HG02938 (cell line): Measurements from ENCODE around the gene FUT6.

Experiments
- ATAC-seq: cut with Tn5 transposase; IDR thresholded peaks from one replicate; pipeline ENCODE4 v1.9.1; 2021; ENCODE audit warnings: mild to moderate bottlenecking, moderate library complexity; ENCODE audit not compliant: unreplicated experiment

FUT6 gene

DNA sequence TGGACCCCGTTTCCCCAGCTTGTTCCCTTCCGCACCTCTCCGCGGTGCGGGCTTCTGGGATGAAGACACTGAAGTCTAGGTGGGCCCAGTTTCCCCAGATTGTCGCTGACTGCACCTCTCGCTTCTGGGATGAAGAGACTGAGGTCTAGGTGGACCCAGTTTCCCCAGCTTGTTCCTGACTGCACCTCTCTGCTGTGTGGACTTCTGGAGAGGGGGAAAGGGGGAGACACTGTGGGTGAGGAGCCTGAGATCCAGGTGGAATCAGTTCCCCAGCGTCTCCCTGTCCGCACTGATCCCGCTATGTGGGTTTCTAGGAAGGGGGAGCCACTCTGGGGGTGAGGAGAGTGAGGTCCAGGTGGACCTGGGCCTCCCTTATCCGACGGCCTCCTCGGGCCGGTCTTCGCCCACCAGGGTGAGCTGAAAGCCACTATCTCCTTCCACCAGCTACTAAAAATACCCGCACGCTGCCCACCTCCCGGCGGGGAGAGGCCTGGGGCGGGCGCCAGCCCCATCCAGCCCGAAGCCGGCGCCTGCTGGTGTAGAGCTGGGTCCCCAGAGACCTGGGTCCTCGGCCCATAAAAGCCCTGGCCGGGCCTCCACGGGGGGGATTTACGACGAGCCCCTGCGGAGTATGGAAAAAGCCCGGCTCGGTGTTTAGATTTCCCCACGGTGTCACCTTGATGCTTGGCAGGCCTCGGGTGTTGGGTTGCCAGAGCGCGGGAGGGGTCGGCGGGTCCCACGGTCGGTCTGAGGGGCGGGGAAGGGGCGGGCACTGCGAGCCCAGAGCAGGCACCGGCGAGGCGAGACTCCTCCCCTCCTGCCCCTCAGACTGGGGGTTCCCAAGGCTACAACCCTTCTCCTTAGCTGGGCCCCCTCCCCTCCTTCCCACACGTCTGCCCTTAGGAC is 10.6 kb downstream of the FUT6 start:
- no peak for ATAC-seq

GRCh38 chr19:5827891-5828660 is 11.4 kb downstream of the FUT6 start:
- ATAC-seq, result peak; percentile 69

DNA sequence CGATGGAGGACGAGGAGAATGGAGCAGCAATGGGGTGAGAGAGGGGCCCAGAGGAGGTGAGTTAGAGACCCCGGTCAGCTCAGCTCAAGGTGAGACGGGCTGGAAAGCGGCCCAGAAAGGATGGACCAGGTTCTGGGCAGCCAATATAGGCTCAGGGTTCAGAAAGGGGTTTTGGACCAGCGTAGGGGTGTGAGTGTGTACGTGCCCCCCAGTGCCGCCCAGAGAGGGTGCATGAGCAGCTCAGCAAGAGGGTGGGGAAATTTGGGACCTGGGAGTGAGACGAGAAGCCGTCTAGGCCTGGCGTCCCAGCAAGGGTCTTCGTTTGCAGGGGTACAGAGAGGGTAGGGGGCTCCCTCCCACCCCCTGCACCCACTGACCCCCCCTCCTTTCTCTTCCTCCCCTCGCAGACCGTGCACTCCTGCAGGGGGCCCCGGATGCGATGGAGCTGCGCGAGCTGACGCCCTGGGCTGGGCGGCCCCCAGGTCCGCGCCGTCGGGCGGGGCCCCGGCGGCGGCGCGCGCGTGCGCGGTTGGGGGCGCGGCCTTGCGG is 12.1 kb downstream of the FUT6 start:
- no peak for ATAC-seq

DNA sequence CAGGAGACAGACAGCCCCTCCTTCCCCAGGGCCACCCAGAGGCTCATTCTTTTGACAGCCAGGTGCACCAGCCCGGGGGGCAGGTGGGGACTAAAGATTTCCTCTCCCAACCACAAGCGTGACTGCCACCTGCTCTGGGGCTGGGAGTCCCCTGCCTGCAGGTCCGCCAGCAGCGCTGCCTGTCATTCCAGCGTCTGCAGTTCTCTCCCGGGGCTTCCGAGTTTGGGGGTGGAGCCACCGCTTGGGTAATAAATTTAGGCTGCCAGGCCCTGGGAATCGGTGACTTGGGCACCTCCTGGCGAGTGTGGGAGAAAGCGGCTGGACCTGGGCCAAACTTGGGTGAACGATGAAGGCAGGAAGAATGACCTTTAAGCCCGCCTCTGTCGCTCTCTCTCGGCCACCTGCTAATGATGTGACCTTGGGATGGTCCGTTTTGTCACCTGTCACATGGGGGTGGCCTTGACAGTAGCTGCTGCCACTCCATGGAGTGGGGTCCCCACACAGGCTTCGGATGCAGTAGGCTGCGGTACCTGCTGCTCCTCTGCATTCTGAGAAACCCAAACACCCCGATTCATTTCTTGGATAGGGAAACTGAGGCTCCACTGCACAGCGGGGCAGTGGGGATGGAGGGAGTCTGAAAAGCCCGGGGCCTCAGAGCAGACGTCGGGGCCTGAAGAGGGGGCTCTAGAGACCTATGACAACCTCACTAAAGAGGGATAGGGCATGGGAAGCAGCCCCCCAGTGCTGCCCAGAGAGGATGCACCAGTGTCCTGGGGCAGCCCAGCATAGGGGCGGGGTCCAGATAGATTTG is 12.8 kb downstream of the FUT6 start:
- no peak for ATAC-seq

GRCh38 chr19:5825178-5825577 is 14.3 kb downstream of the FUT6 start:
- ATAC-seq, result no peak

GRCh38 chr19:5824751-5825150 is 14.8 kb downstream of the FUT6 start:
- no peak for ATAC-seq

DNA sequence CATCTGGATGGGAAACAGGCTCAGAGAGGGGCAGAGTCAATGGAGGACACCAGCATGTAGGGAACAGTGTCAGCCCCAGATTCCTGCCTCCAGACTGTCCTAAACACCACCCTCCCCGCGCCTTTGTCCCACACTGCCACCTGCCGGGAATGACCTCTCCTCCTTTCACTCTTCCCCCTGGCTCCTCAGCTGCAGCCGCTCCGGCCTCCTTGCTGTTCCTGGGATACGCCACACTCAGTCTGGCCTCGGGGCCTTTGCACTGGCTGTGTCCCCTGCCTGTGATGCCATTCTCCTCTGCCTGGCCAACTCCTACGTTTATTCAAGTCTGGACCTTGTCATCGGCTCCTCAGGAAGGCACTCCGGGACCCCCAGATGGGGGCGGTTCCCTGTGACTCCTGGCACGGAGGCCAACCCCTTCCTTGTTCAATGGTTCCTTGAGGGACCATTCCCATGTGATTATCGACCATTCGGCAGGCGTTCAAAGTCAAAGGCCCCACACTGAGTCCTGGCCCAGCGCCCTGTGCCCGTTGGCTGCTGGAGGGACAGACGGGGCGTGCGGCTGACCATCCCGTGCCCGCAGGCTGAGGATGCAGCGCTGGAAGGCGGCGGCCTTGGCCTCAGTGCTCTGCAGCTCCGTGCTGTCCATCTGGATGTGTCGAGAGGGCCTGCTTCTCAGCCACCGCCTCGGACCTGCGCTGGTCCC is 15.8 kb downstream of the FUT6 start:
- ATAC-seq, result no peak

DNA sequence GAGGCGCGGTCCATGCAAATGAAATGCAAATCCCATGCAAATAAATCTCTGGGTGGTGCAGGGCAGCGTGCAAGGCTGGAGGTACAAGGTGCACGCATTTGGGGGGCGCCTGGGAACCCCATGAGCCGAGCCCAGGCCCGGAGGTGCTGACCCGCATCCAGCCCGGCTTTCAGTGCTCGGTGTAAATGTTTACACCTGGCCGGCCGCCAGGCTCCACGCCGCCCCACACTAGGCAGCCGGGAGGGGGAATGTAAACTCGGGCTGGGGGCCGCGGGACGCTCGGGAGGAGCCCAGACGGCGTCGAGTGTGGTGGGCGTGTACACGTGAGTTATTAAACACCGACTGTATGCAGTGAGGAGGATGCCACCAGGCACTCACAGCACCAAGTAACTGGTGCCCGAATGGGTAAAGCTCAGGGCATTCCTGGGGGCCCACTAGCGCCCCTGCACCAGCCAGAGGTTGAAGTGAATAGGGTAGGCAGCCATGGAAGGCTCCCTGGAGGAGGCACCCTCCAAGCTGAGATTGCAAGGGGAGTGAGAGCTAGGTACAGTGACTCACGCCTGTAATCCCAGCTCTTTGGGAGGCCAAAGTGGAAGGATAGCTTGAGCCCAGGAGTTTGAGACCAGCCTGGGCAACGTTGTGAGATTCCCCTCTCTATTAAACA is 17.2 kb downstream of the FUT6 start:
- no peak for ATAC-seq

DNA sequence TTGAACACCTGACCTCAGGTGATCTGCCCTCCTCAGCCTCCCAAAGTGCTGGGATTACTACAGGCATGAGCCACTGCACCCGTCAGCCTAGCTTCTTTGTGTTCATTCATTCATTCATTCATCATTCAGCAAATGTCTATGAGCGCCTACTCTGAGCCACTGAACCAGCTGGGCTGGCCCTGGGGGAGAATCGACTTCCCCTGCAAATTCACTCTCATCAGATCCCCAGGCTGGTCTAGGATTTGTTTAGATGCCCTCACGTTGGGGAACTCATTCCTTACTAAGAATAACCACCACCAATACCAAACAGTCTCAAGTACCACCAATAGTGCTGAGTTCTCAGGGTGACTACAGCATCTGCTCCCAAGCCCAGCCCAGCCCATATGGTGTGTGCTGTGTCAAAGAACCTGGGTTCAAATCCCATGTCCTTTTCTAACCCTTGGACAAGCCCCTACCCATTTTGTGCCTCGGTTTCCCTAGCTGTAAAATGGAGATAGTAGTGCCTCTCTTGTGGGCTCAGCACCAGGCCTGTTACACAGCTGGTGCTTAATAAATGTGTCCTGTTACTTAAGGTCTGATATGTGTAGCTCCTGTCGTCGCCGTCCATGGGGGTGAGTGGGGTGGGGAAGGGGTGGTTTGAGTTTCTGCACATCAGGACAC is 17.9 kb downstream of the FUT6 start:
- no peak for ATAC-seq

DNA sequence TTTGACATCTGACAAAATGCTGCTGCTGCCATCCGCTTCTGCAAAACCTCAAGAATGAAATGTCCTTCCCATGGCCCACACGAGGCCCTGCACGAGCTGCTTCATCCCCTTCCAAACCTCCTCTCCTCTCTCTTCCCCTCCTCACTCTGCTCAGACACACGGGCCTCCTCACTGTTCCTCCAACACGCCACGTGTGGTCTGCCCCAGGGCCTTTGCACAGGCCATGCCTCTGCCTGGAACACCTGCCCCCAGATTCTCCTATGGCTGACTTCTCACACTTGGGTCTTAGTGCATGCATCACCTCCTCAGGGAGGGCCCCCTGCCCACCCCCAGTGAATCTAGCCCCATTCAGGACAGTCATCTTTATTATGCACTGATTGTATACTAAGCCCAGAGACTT is 18.7 kb downstream of the FUT6 start:
- no peak for ATAC-seq

- ATAC-seq, result no peak
Measured at GRCh38 chr19:5818594-5818993, 20.9 kb downstream of the FUT6 start.

DNA sequence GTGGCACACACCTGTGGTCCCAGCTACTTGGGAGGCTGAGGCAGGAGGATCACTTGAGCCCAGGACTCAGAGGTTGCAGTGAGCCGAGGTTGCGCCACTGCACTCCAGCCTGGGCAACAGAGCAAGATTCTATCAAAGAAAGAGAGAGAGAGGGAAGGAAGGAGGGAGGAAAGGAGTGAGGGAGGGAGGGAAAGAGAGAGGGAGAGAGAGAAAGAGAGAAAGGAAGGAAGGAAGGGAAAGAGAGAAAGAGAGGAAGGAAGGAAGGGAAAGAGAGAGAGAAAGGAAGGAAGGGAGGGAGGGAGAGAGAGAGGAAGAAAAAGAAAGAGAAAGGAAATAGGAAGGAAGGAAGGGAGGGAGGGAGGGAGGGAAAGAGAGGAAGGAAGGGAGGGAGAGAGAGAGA is 22.3 kb downstream of the FUT6 start:
- ATAC-seq, result no peak

DNA sequence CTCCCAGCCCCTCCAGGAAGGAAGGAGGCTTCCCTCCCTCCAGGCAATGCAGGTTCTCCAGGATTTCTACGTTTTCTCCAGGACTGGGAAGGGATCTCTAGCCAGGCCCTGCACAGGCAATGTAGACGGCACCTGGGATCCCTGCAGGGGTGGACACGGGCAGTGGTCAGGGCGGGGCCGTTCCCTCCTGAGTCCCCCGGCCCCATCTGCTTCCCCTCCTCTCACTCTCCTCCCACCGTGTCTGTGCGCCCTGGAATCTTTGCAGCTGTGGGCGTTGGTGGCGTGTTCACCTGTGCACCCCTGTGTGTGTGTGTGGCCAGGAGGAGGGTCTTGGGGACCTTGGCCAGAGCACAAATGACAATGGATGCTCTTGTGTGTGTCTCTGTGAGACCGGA is 24.7 kb downstream of the FUT6 start:
- ATAC-seq, result no peak

- no peak for ATAC-seq
Measured at GRCh38 chr19:5814123-5814851, 25.2 kb downstream of the FUT6 start.

DNA sequence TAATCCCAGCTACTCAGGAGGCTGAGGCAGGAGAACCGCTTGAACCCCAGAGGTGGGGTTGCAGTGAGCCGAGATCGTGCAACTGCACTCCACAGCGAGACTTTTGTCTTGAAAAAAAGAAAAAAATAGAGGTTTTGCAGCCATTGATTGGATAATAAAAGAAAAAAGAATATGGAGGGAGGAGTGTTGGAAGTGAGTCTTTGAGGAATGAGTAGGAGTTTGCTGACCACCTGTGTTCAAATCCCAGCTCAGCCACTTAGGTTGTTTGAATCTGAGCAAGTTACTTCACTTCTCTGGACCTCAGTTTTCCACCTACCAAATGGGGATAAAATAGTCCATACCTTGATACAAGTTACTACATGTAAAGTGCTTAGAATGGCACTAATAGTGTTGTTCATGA is 28.4 kb downstream of the FUT6 start:
- ATAC-seq, result no peak

- no peak for ATAC-seq
Measured at GRCh38 chr19:5809469-5809868, 30.0 kb downstream of the FUT6 start.

DNA sequence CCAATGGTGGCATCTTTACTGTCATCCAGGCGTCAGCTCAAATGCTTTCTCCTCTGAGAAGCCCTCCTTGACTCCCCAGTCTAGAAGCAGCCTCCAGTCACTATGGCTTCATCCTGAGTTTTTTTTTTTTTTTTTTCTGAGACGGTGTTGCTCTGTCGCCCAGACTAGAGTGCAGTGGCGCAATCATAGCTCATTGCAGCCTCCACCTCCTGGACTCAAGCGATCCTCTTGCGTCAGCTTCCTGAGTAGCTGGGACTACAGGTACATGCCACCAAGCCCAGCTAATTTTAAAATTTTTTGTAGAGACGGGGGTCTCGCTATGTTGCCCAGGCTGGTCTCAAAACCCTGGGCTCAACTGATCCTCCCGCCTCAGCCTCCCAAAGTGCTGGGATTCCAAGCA is 30.4 kb downstream of the FUT6 start:
- no peak for ATAC-seq

DNA sequence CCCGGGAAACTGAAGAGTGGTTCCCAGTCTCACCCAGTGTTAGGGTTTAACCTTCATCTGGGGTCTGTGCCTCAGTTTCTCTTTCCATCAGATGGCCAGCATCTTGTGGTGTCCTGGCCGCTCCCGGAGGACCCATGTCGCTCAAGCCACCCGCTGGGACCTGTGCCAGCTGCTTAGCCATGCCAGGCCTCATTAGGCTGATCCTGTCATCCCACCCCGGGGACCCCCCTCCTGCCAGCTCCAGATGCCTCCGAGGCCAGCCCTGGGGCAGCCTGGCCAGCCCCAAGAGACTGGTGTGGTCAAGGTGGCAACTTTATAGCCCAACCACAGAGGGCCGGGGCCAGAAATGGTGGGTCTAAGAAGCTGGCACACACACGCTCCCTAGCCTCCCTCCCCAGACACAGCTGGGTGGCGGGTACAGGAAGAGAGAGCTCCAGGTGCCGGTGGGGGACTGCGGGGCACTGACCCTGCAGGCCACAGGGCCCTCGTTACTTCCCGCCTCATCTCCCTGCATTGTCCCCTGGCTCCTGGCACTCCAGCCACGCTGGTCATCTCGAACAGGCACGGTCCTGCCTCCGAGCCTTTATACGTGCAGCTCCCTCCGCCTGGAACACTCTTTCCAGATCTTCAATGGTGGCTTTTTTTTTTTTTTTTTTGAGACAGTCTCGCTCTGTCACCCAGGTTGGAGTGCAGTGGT is 31.2 kb downstream of the FUT6 start:
- ATAC-seq, result no peak
